Skin epidermis (tissue), 12 donors: Measurements from ENCODE around the gene SMARCA2.
A peak's percentile ranks its signal among the peaks of the same experiment; 100 is the strongest.

ENCODE experiments used
- H3K27ac ChIP-seq, 21 experiments: fragments of 200-600 bp; sonication (generic) in 11 of 21; one replicate each; pipeline ENCODE4 v1.5.0; 2020; ENCODE audit warnings: mild to moderate bottlenecking in 3 of 21, inconsistent platforms in 2 of 21, moderate library complexity in 2 of 21
- H3K4me3 ChIP-seq, 7 experiments: fragments of 200-600 bp; sonication (generic) in 2 of 7; one replicate each; pipeline ENCODE4 v1.5.0; 2020; ENCODE audit warnings: inconsistent platforms in 2 of 7, mild to moderate bottlenecking in 2 of 7, moderate library complexity in 1 of 7

The SMARCA2 gene

DNA sequence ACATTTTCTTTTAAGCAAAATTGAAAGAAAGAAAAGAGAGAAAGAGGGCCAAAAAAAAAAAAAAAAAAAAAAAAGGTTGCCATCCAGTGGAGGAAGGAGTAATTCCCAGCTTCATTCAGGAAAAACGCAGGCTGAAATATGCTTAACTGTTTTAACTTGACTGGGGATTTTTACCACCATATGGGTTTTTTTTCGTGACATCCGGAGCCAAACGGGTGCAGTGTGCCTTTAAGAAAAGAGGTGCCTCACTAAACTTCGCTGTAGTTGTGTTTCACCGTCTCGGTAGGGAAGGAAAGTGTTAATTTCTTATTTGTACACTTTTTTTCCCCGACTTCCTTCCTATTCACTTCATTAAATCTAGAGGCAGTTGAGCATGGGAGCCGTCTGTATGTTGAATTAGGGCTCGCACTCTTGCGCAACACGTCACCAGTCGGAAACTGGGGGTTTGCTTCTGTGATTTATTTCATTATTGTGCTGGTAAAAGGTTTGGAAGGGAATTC, 143.0 kb downstream of the SMARCA2 start:
- peak overlapping the region; percentile 0 to 87 (median 74) for H3K27ac ChIP-seq

DNA sequence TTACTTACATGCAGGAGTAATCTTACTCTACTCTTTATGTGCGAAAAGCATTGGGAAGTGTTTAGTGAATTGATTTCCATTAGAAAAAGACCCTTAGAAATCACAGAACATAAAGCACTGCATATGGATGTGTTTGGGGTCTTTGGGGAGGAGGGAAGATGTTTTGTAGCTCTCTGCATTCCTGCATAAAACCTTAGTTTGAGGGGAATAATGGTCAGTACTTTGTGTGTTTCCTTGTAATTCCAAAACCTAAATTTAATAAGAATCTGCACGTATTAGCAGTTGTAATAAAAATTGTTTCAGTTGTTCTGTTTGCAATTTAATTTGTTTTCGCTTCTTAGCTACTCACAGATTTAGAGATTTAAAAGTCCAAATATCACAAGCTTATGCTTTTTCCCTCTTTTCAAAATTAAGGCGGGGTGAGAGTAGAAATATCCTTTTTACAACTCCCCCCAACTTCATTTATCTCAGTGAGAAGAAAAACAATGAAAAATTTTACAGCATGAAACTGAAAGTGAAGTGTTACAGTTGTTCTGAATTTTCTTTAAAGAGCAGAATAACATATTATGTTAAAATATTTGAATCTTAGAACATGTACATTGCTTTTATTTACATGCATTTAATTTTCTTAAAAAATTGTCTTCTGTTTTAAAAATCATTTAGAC, 143.8 kb downstream of the SMARCA2 start:
- H3K27ac ChIP-seq, result peak overlapping the region; percentile 0 to 87 (median 74)
- H3K4me3 ChIP-seq, result peak overlapping the region; percentile 18 to 44 (median 33)

More for the DNA sequence above, 143.0 kb downstream of the SMARCA2 start:
- peak overlapping the region; percentile 18 to 44 (median 33) for H3K4me3 ChIP-seq

- Histone ChIP-seq H3K27ac (peak overlapping the region; percentile 26 to 87 (median 73)), H3K4me3 (peak overlapping the region in 1 of 7 experiments; percentile 40)
Measured at GRCh38 chr9:2159521-2160454, 144.6 kb downstream of the SMARCA2 start.

GRCh38 chr9:2161661-2162060, 146.5 kb downstream of the SMARCA2 start:
- peak overlapping the region in 3 of 21 experiments; percentile 73 to 87 (median 83) for H3K27ac ChIP-seq
- H3K4me3 ChIP-seq, result no peak overlapping the region

DNA sequence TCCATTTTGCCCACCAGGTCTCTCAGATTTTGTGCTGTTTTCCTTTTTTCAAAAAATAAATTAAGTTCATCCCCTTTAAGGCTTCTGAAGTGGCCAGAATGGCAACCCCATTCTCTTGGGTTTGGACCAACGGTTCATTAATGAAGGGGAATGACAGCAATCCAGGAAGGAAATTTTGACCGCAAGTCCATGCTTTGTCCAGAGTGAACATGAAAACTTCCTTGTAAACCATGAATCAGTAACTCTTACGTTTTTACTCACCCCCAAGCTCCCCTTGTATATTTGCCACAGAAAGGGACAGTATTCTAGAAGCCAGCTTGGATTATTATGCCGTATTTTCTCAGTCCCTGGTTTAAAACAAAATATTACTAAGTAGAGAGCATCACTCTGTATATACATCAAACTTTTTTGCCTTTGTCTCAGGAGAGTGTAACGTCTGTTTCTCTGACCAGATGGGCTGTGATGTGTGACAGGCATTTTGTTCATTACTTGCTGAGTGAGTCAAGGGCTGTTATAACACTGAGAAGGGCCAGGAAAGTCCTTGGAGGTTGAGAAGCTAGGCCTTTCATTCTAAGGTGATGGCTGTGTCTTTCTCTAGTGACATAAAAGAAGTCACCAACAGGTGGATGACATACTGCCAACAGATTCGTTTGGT, 148.2 kb downstream of the SMARCA2 start:
- H3K4me3 ChIP-seq, result no peak overlapping the region
- H3K27ac ChIP-seq, result no peak overlapping the region

DNA sequence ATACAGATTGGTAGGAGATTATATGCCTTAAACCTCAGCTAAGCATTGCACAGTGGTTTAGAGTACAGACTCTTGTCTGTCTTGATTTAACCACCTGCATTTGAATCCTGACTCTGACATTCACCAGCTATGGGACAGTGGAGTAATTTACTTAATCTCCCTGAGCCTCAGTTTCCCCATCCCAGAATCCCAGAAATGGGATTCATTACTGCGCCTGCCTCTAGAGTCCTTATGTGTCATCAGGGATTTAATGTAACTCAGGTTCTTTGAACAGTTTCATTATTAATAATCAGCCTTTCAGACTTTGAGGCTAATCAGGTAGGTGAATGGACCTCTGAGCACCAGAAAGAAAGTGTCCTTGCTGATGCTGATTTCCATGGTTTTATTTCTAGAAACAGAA, 149.1 kb downstream of the SMARCA2 start:
- Histone ChIP-seq H3K27ac (no peak overlapping the region), H3K4me3 (no peak overlapping the region)

- Histone ChIP-seq H3K27ac (no peak overlapping the region), H3K4me3 (no peak overlapping the region)
Measured at GRCh38 chr9:2166203-2166602, 151.1 kb downstream of the SMARCA2 start.

DNA sequence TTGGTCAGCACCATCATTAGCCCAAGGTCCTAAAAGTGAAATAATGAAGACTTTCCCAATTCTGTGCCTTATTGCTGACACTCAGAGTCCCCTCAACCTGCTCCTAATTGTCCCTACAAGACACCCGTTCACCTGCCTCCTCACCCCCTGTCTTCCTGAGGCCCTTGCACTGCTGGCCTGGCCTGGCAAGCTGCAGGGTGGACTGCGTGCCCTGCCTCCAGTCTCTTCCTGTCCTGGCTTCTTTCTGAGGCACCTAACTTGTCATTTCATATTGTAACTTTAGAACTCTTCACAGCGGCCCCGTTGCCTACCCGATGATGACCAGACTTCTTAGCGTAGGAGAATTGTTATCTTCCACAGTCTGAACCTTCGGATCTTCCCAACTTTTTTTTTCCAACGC, 153.9 kb downstream of the SMARCA2 start:
- peak overlapping the region in 1 of 21 experiments; percentile 49 for H3K27ac ChIP-seq
- H3K4me3 ChIP-seq, result no peak overlapping the region

DNA sequence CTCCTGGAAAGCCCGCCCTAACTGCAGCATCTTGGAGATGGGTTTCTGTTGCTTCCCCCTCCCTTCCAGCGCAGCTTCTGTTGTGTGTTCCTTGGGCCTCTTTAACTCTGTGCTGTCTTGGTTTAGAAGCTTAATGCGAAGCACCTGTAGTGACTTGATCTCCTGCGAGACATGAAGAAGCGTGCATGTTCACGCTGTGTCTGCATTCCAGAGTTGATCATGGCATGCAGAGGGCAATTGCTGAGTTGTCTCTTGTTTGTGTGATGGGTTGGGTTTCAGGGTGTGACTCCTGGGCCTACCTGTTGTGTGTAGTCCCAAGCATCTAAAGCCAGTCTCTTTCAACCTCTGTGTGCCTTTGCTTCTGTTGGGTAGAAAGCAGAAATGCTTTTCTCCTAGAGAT, 155.6 kb downstream of the SMARCA2 start:
- Histone ChIP-seq H3K4me3 (no peak overlapping the region), H3K27ac (peak overlapping the region in 11 of 21 experiments; percentile 16 to 71 (median 34))

DNA sequence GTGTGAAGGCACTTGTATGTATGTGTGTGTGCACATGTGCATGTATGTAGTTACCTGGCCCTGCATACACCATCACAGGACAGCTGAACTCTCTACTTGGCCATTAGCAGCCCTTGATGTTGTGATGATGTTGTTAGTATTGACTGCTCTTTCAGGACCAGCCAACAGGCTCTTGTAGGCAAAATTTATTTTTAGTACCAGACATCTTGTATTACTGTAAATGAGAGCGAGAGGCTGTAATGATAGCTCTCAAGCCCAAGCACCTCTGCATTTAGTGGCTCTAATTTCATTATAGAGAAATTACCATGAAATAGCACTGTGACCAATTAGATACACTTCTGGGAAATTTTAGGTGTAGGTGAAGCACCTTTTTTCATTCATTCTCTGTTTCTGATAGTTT, 158.0 kb downstream of the SMARCA2 start:
- H3K27ac ChIP-seq, result no peak overlapping the region
- no peak overlapping the region for H3K4me3 ChIP-seq

- Histone ChIP-seq H3K27ac (peak overlapping the region in 1 of 21 experiments; percentile 18), H3K4me3 (no peak overlapping the region)
Measured at GRCh38 chr9:2173861-2174260, 158.7 kb downstream of the SMARCA2 start.

GRCh38 chr9:2174306-2174705, 159.2 kb downstream of the SMARCA2 start:
- Histone ChIP-seq H3K27ac (peak overlapping the region in 1 of 21 experiments; percentile 28), H3K4me3 (no peak overlapping the region)

GRCh38 chr9:2174911-2175310, 159.8 kb downstream of the SMARCA2 start:
- H3K4me3 ChIP-seq, result no peak overlapping the region
- H3K27ac ChIP-seq, result no peak overlapping the region

DNA sequence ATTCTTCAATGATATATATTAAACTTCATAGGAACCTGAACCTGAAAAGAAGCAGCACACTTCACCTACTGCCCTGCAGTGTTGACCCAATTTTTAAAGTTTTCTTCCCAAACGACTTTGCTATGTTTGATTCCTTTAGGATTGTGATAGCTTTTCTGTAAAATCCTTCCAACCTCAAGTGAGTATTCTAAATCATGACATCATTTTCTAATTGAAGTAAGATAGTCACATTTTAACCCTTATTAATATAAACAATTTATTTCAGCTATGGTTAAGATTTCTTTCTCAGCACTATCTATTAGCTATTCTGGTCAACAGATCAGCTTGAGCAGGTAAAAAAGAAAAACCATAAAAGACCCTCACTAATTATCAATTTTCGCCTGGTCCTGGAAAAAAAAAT, 162.0 kb downstream of the SMARCA2 start:
- Histone ChIP-seq H3K4me3 (no peak overlapping the region), H3K27ac (no peak overlapping the region)

DNA sequence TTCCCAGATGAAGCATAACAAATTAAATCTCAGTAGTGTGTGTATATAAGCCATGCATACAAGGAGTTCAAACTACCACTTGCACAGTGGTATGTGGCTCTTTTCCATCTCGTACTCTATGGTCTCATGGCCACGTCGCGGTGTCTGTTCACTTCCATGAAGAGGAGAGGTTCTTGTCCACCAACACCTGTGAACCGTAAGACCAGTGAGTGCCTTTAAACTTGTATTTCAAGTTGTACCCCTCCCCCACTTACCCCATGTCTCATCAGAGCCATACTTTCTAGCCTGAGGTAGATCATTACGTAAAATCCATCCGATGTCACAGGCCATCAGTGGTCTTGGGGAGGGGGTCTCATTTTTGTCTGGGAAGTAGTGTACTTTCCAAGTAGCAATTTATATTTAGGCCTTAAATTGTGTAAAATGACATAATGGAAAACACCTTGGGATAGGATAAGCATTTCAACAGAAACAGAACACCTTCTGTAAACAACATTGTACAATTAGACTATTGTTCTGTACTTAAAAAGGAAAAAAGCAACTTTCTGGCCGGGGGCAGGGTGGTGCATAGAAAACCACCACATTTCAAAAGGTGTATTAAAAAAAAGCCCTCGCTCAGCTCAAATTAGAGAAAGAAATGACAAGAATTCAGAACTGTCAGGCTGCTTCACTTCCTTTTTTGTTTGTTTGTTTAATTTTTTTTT, 163.0 kb downstream of the SMARCA2 start:
- Histone ChIP-seq H3K4me3 (no peak overlapping the region), H3K27ac (peak overlapping the region in 2 of 21 experiments; percentile 12 to 52)

DNA sequence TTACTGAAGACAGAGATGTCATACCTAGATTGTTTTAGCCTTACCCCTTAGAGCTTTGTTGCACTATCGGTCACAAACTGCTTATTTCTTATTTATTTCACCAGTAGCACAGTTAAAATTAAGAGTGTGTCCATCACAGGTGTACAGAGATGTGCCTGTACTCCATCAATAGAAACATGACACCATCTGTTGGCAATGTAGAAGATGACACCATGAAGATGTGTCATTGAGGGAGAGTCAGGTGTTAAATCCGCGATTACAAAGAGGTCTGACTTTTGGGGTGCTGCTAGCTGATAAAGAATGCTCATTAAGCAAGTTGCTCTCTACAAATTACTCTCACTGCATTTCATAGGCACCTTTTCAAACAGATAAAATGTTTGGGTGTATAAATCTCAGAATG, 164.4 kb downstream of the SMARCA2 start:
- Histone ChIP-seq H3K27ac (no peak overlapping the region), H3K4me3 (no peak overlapping the region)

- H3K27ac ChIP-seq, result no peak overlapping the region
Measured at GRCh38 chr9:2180154-2180553, 165.0 kb downstream of the SMARCA2 start.

GRCh38 chr9:2180704-2181103, 165.6 kb downstream of the SMARCA2 start:
- no peak overlapping the region for H3K27ac ChIP-seq
- no peak overlapping the region for H3K4me3 ChIP-seq

More at GRCh38 chr9:2180154-2180553, 165.0 kb downstream of the SMARCA2 start:
- H3K4me3 ChIP-seq, result no peak overlapping the region

DNA sequence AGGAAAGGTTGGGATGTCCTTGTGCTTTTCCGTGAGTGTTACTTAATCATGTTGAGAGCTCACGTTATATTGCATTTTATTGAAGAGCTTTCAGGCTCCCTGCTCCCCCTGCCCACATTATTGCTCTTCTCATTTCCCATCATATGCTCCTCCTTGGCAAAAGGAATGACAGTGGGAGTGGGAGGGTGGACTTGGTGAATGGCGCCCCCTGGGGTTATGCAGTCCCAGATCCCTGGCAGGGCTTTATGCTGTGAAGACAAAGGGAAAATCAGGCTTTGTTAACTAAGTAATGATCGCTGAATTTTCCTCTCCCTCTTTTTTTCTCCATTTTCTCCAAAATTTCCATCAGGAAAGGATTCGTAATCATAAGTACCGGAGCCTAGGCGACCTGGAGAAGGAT, 166.6 kb downstream of the SMARCA2 start:
- Histone ChIP-seq H3K4me3 (no peak overlapping the region), H3K27ac (no peak overlapping the region)
